Inferior parietal cortex (tissue), 1 donor: ENCODE data around the gene THBS2.
"Not testable (repeated sequence)": the region's sequence is repeated elsewhere in the genome, so short reads cannot be mapped to it uniquely, and the experiment has no call there.

Experiments used
- DNase-seq: peaks from one replicate; pipeline ENCODE4 v3.0.0-alpha.2; 2016; ENCODE audit errors: extremely low spot score

The THBS2 gene

GRCh38 chr6:169184419-169184818, 69.2 kb downstream of the THBS2 start:
- no peak for DNase-seq

- DNase-seq: no peak
These were observed 70.4 kb downstream of the THBS2 start for GRCh38 chr6:169183233-169183632.

GRCh38 chr6:169179831-169180230, 73.8 kb downstream of the THBS2 start:
- not testable (repeated sequence) for DNase-seq

- DNase-seq: peak; percentile 29
These were observed 76.0 kb downstream of the THBS2 start for GRCh38 chr6:169177516-169178166.

GRCh38 chr6:169176361-169176991, 77.2 kb downstream of the THBS2 start:
- DNase-seq: no peak

GRCh38 chr6:169175360-169175887, 78.2 kb downstream of the THBS2 start:
- no peak for DNase-seq

- no peak for DNase-seq
These were observed 78.9 kb downstream of the THBS2 start for GRCh38 chr6:169174516-169175359.

GRCh38 chr6:169173532-169174268, 79.9 kb downstream of the THBS2 start:
- no peak for DNase-seq

- DNase-seq: no peak
These were observed 80.7 kb downstream of the THBS2 start for GRCh38 chr6:169172946-169173345.

GRCh38 chr6:169172456-169172855, 81.2 kb downstream of the THBS2 start:
- DNase-seq: no peak

GRCh38 chr6:169171951-169172350, 81.7 kb downstream of the THBS2 start:
- DNase-seq: no peak

- no peak for DNase-seq
These were observed 82.6 kb downstream of the THBS2 start for GRCh38 chr6:169171016-169171415.

- DNase-seq: no peak
These were observed 83.1 kb downstream of the THBS2 start for GRCh38 chr6:169170583-169170955.

- DNase-seq: no peak
These were observed 83.6 kb downstream of the THBS2 start for GRCh38 chr6:169169941-169170582.

- DNase-seq: no peak
These were observed 84.3 kb downstream of the THBS2 start for GRCh38 chr6:169169375-169169774.

GRCh38 chr6:169168706-169169105, 84.9 kb downstream of the THBS2 start:
- no peak for DNase-seq

- no peak for DNase-seq
These were observed 85.4 kb downstream of the THBS2 start for GRCh38 chr6:169168302-169168630.

- DNase-seq: no peak
These were observed 85.9 kb downstream of the THBS2 start for GRCh38 chr6:169167581-169168301.

- no peak for DNase-seq
These were observed 86.6 kb downstream of the THBS2 start for GRCh38 chr6:169166896-169167580.
